Esophagus (tissue), 2 donors: Measurements from ENCODE around the gene RAB5IF. TPM values are rescaled to one million over a fixed set of nuclear protein-coding genes. Genes with fewer than 3 reads are reported as not detected.

ENCODE experiments used
- H3K27ac ChIP-seq, 2 donors: one replicate each; pipeline ENCODE4 v1.5.1; 2013; ENCODE audit warnings: low read depth in 2 of 2, mild to moderate bottlenecking in 2 of 2, inconsistent platforms in 1 of 2, low read length in 1 of 2, moderate library complexity in 1 of 2
- H3K27me3 ChIP-seq, 2 donors: one replicate each; pipeline ENCODE4 v1.6.1; 2013; ENCODE audit warnings: low read length in 2 of 2, control low read depth in 1 of 2, mild to moderate bottlenecking in 1 of 2; ENCODE audit not compliant: insufficient read depth in 2 of 2, control insufficient read depth in 1 of 2
- H3K36me3 ChIP-seq, 2 donors: one replicate each; pipeline ENCODE4 v1.6.1; 2013; ENCODE audit warnings: low read length in 1 of 2; ENCODE audit not compliant: control insufficient read depth in 2 of 2, insufficient read depth in 2 of 2
- H3K4me1 ChIP-seq, 2 donors: one replicate each; pipeline ENCODE4 v1.6.1; 2013; ENCODE audit warnings: low read length in 1 of 2; ENCODE audit not compliant: control insufficient read depth in 2 of 2, insufficient read depth in 2 of 2
- H3K4me3 ChIP-seq, 2 donors: one replicate each; pipeline ENCODE4 v1.5.1; 2013; ENCODE audit warnings: low read length in 2 of 2, mild to moderate bottlenecking in 2 of 2, low read depth in 1 of 2, moderate library complexity in 1 of 2
- H3K9me3 ChIP-seq, 2 donors: one replicate each; pipeline ENCODE4 v1.6.1; 2013; ENCODE audit warnings: mild to moderate bottlenecking in 2 of 2, low read depth in 1 of 2, low read length in 1 of 2, moderate library complexity in 1 of 2; ENCODE audit not compliant: control insufficient read depth in 2 of 2, insufficient read depth in 1 of 2
- WGBS, 2 donors: extraction: QIAGEN DNeasy Blood & Tissue Kit; methylation state at CpG; one replicate each; pipeline ENCODE4 v1.1.7; 2013; 5-methylcytosine and 5-hydroxymethylcytosine counted together
- polyA plus RNA-seq, 2 donors: library from polyadenylated mRNA; stranded (reverse); fragments of 200-250 nt; gene quantifications; one replicate each; pipeline ENCODE4 v1.2.3, GENCODE V29; 2013
- donor health status: healthy with polysubstance abuse.
- donor health status: Bipolar disorder and iron deficiency.

Gene RAB5IF
- polyA plus RNA-seq, 2 donors: 262 to 270 TPM

DNA sequence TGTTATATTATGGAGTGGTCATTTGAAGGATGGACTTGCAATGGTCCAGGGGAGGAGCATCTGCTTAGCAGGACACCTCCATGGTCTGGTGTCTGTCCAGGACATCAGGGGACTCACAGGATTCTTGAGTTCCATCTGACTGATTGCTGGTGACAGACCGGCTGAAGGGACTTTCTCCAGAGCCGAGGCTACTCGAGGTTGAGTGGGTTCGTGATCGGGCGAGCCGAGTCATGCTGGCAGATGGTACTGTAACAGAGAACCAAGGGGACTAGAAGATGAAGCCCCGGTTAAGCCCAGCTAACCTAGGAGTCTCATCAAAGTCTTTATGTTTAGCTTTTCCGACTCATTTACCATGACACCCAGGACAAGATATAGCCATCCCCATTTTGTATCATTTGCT lies 47.9 kb downstream of the RAB5IF start:
- Histone ChIP-seq H3K9me3 (no peaks in the 10 kb centered on the region), H3K27ac (no peak overlapping the region), H3K36me3 (peaks cover 5 to 18% of the 10 kb centered on the region in 2 donors), H3K4me1 (no peaks in the 10 kb centered on the region), H3K4me3 (no peak overlapping the region), H3K27me3 (no peaks in the 10 kb centered on the region)
- WGBS, 2 donors: 90 to 91% methylated on average over 9 of the region's 9 CpGs

DNA sequence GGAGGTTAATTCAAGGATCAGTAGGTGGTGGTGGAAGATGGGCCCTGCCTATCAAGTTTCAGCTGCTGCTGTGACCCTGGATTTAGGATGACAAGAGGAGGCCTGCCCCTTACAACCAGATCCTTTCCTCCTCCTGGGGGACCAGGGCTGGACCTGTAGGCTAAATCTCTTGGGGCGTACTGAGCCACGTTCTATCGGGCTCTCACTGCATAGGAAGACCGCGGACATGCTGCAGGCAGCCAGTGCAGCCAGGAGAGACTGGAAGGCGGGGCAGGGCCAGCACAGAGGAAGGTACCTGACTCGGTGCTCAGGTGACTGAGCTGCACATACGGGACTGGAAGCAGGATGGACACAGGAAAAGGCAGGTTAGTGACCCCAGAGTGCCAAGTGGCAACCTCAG lies 48.9 kb downstream of the RAB5IF start:
- H3K4me3 ChIP-seq: no peak overlapping the region
- 94 to 95% methylated on average over 8 of the region's 8 CpGs for WGBS, 2 donors
- no peak overlapping the region for H3K27ac ChIP-seq
- no peaks in the 10 kb centered on the region for H3K9me3 ChIP-seq
- H3K27me3 ChIP-seq: no peaks in the 10 kb centered on the region
- H3K36me3 ChIP-seq: peaks cover 5 to 18% of the 10 kb centered on the region in 2 donors
- no peaks in the 10 kb centered on the region for H3K4me1 ChIP-seq

- WGBS, 2 donors: 97 to 98% methylated on average over 3 of the region's 3 CpGs
- no peak overlapping the region for H3K4me3 ChIP-seq
- no peak overlapping the region for H3K27ac ChIP-seq
- no peaks in the 10 kb centered on the region for H3K4me1 ChIP-seq
- no peaks in the 10 kb centered on the region for H3K9me3 ChIP-seq
- H3K27me3 ChIP-seq: no peaks in the 10 kb centered on the region
- H3K36me3 ChIP-seq: peaks cover 5 to 18% of the 10 kb centered on the region in 2 donors
Measured at GRCh38 chr20:36655004-36655403, 49.4 kb downstream of the RAB5IF start.

DNA sequence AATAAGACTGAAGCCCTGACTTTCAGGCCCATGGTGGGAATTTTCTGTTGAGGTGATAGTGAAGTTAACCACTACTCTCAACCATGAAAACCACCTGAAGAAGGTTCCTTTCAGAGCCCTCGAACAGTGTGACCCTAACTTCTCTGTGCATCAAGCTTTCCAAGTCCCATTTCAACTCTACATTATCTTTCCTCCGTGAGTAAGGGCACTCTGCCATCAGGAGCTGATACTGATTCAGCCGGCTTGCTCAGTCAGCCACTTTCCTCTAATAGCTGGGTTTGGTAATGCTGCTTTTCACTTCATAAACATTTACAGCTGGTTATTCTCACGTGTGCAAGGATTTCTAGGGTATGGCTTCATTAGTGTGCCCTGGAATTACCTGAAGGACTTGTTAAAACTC lies 51.2 kb downstream of the RAB5IF start:
- no peaks in the 10 kb centered on the region for H3K27me3 ChIP-seq
- H3K36me3 ChIP-seq: peaks cover 5 to 16% of the 10 kb centered on the region in 2 donors
- no peaks in the 10 kb centered on the region for H3K4me1 ChIP-seq
- no peak overlapping the region for H3K4me3 ChIP-seq
- H3K9me3 ChIP-seq: no peaks in the 10 kb centered on the region
- WGBS, 2 donors: 74 to 78% methylated on average over 4 of the region's 4 CpGs
- H3K27ac ChIP-seq: no peak overlapping the region

DNA sequence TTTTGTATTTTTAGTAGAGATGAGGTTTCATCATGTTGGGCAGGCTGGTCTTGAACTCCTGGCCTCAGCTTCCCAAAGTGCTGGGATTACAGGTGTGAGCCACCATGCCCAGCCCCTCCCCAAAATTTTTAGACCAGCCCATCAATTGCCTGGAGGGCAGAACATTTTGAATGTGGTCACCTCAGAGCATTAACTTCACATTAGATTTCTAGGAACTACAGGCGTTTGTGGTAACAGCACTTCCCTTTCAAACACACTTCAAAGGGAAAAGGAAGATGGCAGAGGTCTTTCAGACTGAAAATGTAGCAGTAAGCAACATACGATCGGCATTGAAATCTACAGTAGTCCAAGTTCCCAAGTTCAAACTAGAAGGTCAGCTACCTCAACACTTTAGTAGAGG lies 52.7 kb downstream of the RAB5IF start:
- 68 to 81% methylated on average over 3 of the region's 3 CpGs for WGBS, 2 donors
- peaks cover 5 to 12% of the 10 kb centered on the region in 2 donors for H3K36me3 ChIP-seq
- no peaks in the 10 kb centered on the region for H3K27me3 ChIP-seq
- no peaks in the 10 kb centered on the region for H3K9me3 ChIP-seq
- H3K27ac ChIP-seq: no peak overlapping the region
- H3K4me1 ChIP-seq: no peaks in the 10 kb centered on the region
- H3K4me3 ChIP-seq: no peak overlapping the region

Other genes starting within 250 kb of the RAB5IF start
- 100 to 1,000 TPM; 242 to 320 TPM for gene MYL9, start 64.3 kb upstream of the RAB5IF start, polyA plus RNA-seq
- 1 to 10 TPM; 1.4 to 3.6 TPM for gene TGIF2, start 32.2 kb upstream of the RAB5IF start, polyA plus RNA-seq
- gene SLA2, start 40.4 kb downstream of the RAB5IF start, polyA plus RNA-seq: under 1 TPM; 0.55 to 0.57 TPM
- gene NDRG3, start 140.3 kb downstream of the RAB5IF start, polyA plus RNA-seq: 10 to 100 TPM; 14.6 TPM
- 1 to 10 TPM; 7.6 to 9.4 TPM for gene DSN1, start 168.0 kb downstream of the RAB5IF start, polyA plus RNA-seq